ENCODE measurements around the gene ABCD2. TPM values are rescaled to one million over a fixed set of nuclear protein-coding genes. Genes with fewer than 3 reads are reported as not detected.

ABCD2 gene
- total and polyA plus RNA-seq, 11 donors: 0.39 to 8.6 (median 6.5) TPM

DNA sequence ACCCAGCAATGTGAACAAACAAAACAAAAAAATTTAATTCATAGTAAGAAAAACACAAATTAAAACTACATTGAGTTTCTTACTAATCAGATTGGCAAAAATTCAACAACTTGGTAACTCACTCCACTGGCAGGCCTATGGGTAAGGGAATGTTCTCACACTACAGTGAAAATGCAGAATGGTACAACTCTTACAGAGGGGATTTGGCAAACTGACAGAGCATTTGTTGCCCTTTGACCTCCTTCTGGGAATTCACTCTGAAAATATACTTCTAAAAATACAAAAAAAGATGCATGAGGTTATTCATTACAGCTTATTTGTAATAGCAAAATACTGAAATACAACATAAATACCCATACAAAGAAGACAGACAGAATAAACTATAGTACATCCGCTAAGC lies 32.8 kb downstream of the ABCD2 start:
- WGBS, 4 donors: 78 to 82% (median 81%) methylated on average over 1 of the region's 1 CpG
- no peak for TF ChIP-seq POLR2A (IDR thresholded peaks at IDR 0.05)
- TF ChIP-seq, protein P1, sequence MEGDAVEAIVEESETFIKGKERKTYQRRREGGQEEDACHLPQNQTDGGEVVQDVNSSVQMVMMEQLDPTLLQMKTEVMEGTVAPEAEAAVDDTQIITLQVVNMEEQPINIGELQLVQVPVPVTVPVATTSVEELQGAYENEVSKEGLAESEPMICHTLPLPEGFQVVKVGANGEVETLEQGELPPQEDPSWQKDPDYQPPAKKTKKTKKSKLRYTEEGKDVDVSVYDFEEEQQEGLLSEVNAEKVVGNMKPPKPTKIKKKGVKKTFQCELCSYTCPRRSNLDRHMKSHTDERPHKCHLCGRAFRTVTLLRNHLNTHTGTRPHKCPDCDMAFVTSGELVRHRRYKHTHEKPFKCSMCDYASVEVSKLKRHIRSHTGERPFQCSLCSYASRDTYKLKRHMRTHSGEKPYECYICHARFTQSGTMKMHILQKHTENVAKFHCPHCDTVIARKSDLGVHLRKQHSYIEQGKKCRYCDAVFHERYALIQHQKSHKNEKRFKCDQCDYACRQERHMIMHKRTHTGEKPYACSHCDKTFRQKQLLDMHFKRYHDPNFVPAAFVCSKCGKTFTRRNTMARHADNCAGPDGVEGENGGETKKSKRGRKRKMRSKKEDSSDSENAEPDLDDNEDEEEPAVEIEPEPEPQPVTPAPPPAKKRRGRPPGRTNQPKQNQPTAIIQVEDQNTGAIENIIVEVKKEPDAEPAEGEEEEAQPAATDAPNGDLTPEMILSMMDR (IDR thresholded peaks at IDR 0.05): no peak
- ATAC-seq: no peak
- peaks cover 0 to 6% (median 0%) of the 10 kb centered on the region in 12 donors for H3K4me1 ChIP-seq
- no peak overlapping the region for H3K27ac ChIP-seq
- intact Hi-C loops (cut with DNase I): loop anchor here in 7 of 10 donors (2.0 to 10.0 kb wide), 5 partner anchors 98 to 428 kb away; no protein-coding TSS in a partner anchor
- no peak overlapping the region for H3K4me3 ChIP-seq
- peaks cover 0 to 12% (median 0%) of the 10 kb centered on the region in 9 donors for H3K36me3 ChIP-seq
- H3K9me3 ChIP-seq: peaks cover 0 to 7% (median 0%) of the 10 kb centered on the region in 12 donors
- DNase-seq: no peak
- H3K27me3 ChIP-seq: no peaks in the 10 kb centered on the region

DNA sequence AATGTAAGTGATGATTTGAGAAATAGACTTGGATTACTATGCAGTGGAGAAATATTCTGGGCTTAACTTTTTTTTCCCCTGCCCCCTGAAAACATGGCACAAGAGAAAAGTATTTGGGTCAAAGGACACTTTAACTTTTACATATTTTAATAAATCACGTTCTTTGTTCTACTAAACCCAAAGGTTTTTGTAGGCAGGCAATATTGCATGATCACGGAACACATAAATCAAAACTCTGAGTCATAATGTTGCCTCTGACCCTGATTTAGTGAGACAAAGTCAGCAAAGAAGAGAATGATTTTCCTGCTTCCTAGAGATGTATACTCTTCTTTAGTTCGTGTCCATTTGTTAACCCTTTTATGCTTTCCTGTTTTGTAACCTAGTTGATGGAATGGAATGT lies 38.0 kb downstream of the ABCD2 start:
- intact Hi-C loops (cut with DNase I): loop anchor here in 3 of 10 donors (10.0 kb wide), 2 partner anchors 103 to 433 kb away; no protein-coding TSS in a partner anchor
- DNase-seq (no peak), ATAC-seq (no peak)
- TF ChIP-seq, protein P1 (IDR thresholded peaks at IDR 0.05): no peak
- no peak for TF ChIP-seq POLR2A (IDR thresholded peaks at IDR 0.05)
- no peak overlapping the region for H3K4me3 ChIP-seq
- no peaks in the 10 kb centered on the region for H3K27me3 ChIP-seq
- 47 to 57% (median 51%) methylated on average over 3 of the region's 3 CpGs for WGBS, 4 donors
- no peaks in the 10 kb centered on the region for H3K4me1 ChIP-seq
- no peak overlapping the region for H3K27ac ChIP-seq
- peaks cover 0 to 7% (median 0%) of the 10 kb centered on the region in 12 donors for H3K9me3 ChIP-seq
- H3K36me3 ChIP-seq: peaks cover 0 to 17% (median 0%) of the 10 kb centered on the region in 9 donors

DNA sequence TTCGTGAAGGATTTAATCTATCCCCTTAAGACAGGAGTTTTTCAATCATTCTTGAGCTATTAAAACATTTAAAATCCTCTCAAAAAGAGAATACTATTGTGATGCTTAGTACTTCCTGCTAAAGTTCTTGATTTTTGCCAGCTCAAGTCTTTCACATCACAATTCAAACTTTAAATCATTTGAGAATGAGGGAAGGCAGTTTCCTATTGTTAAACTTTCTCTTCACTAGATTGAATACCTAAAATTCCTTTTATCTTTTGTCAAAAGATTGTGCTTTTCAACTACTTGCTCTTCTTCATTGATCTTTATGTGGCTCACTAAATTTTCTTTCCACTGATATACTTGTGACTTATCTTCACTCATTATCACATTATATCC lies 44.1 kb downstream of the ABCD2 start:
- Histone ChIP-seq H3K9me3 (no peaks in the 10 kb centered on the region), H3K4me1 (no peaks in the 10 kb centered on the region), H3K4me3 (no peak overlapping the region), H3K36me3 (peaks cover 0 to 8% (median 0%) of the 10 kb centered on the region in 9 donors), H3K27ac (no peak overlapping the region), H3K27me3 (no peaks in the 10 kb centered on the region)
- ATAC-seq (no peak), DNase-seq (no peak)
- intact Hi-C loops (cut with DNase I): no loop called here
- 47 to 55% (median 53%) methylated on average over 1 of the region's 1 CpG for WGBS, 4 donors
- no peak for TF ChIP-seq POLR2A (IDR thresholded peaks at IDR 0.05)
- TF ChIP-seq, protein P1 (IDR thresholded peaks at IDR 0.05): no peak

DNA sequence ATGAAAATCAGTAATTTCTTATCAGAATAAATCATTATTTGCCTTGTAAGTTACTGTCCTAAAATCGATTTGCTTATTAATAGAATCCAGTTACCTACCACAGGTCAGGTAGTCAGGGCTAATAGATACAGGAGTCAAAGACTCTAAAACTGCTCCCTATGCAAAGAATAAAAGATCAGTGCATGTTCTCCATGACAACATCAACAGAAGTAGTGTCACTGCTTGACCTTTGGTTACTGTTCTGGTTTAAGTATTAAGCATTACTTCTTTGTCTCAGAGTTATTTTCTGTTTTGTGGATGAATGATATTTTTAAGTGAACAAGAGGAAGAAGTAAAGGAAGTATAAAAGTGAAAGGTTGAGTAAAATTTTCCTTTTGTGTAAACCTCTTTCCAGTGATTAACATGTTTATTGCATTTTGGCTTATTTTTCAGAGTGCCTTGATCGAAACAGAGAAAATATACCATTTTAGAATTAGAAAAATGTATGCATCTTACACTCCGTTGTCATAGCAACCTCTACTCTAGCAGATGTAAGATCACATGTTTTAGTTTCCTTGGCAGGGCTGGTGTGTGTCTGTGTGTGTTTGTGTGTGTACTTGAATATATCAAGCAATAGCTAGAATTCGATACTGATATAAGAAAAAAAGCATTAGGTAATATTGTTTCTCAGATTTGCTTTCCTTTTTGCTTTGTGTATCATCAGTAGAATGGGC lies 44.7 kb downstream of the ABCD2 start:
- intact Hi-C loops (cut with DNase I): no loop called here

More for the DNA sequence above, 44.7 kb downstream of the ABCD2 start:
- Histone ChIP-seq H3K27me3 (no peaks in the 10 kb centered on the region), H3K4me1 (no peaks in the 10 kb centered on the region), H3K9me3 (peaks cover 0 to under 1% (median 0%) of the 10 kb centered on the region in 12 donors), H3K36me3 (peaks cover 0 to 8% (median 0%) of the 10 kb centered on the region in 9 donors), H3K27ac (no peak overlapping the region), H3K4me3 (no peak overlapping the region)
- ATAC-seq (no peak), DNase-seq (no peak)
- no peak for TF ChIP-seq POLR2A (IDR thresholded peaks at IDR 0.05)
- TF ChIP-seq, protein P1 (IDR thresholded peaks at IDR 0.05): no peak
- WGBS, 4 donors: 57 to 72% (median 61%) methylated on average over 4 of the region's 4 CpGs
